Left ventricle myocardium inferior (tissue), 1 donor: Measurements from ENCODE around the gene USH1C. TPM values are rescaled to one million over a fixed set of nuclear protein-coding genes. Genes with fewer than 3 reads are reported as not detected.

Experiments used
- DNase-seq: peaks from one replicate; pipeline ENCODE4 v3.0.0-alpha.2; 2020
- H3K27ac ChIP-seq: fragments of 200-600 bp; replicated peaks from 2 replicates; pipeline ENCODE4 v1.8.0; 2021
- H3K27me3 ChIP-seq: fragments of 200-600 bp; 2 replicates; pipeline ENCODE4 v1.8.0; 2021; ENCODE audit warnings: low read depth
- H3K36me3 ChIP-seq: fragments of 200-600 bp; 2 replicates; pipeline ENCODE4 v1.8.0; 2021
- H3K4me1 ChIP-seq: fragments of 200-600 bp; 2 replicates; pipeline ENCODE4 v1.8.0; 2021
- H3K4me3 ChIP-seq: fragments of 200-600 bp; 2 replicates; pipeline ENCODE4 v1.8.0; 2021; ENCODE audit warnings: mild to moderate bottlenecking, moderate library complexity
- H3K9me3 ChIP-seq: fragments of 200-600 bp; replicated peaks from 2 replicates; pipeline ENCODE4 v1.8.0; 2021
- intact Hi-C: fragments of 100-400 bp; cut with micrococcal nuclease; formaldehyde crosslinking; loops from one replicate; pipeline ENCODE4 v1.11.0; 2022
- total RNA-seq: library from RNA; stranded (reverse); fragmentation: NEBNext Ultra II Directional; extraction: Animal tissue kit (Norgen Biotek cat#: 25700); gene quantifications from one replicate; pipeline ENCODE4 v1.2.1, GENCODE V29; 2021
- TF ChIP-seq, protein P1 (sequence below): fragments of 200-600 bp; IDR thresholded peaks from 2 replicates; pipeline ENCODE4 v1.8.0; 2021; ENCODE audit warnings: antibody characterized with exemption, mild to moderate bottlenecking, borderline replicate concordance
- donor health status: DM: no; HTN: yes; CAD: no; lungs with severe emphysema.

The USH1C gene
- total RNA-seq, 1 donor from 2014 or later: not detected

DNA sequence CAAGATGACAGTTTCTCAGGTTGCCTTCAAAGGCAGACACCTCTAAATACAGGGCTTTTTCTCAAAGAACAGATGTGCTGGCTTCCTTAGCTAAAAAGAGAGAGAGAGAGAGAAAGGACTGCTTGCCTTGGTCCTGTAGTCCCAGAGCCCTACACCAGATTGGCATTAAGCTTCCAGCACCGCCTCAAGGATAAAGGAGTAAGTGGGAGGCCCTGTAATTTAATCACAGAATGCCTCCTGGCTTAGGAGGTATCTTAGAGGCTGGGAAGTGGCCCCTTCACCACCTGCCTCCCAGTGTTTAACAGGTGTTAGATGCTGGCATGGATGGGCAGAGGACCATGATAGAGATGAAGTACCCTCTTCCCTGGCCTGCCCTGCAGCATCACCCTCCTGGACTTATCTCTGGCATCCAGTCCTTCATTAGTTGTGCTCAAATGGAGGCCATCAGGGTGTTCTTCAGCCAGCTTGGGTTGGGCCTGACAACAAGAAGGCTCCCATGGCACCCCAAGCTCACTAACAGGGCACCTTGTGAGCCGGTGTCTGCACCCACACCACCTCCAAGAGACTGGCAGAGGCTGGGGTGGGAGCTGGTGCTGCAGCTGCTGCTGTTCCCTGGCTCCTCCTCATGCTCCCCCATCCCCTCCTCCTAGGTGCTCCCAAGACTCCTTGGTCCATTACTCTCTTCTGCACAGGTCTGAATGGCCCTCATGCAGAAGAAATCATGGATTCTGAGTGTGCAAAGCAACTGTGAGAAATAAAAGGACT is 100.1 kb downstream of the USH1C start:
- TF ChIP-seq, protein P1, sequence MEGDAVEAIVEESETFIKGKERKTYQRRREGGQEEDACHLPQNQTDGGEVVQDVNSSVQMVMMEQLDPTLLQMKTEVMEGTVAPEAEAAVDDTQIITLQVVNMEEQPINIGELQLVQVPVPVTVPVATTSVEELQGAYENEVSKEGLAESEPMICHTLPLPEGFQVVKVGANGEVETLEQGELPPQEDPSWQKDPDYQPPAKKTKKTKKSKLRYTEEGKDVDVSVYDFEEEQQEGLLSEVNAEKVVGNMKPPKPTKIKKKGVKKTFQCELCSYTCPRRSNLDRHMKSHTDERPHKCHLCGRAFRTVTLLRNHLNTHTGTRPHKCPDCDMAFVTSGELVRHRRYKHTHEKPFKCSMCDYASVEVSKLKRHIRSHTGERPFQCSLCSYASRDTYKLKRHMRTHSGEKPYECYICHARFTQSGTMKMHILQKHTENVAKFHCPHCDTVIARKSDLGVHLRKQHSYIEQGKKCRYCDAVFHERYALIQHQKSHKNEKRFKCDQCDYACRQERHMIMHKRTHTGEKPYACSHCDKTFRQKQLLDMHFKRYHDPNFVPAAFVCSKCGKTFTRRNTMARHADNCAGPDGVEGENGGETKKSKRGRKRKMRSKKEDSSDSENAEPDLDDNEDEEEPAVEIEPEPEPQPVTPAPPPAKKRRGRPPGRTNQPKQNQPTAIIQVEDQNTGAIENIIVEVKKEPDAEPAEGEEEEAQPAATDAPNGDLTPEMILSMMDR: no peak
- Histone ChIP-seq H3K27ac (no peak overlapping the region), H3K4me3 (no peak overlapping the region), H3K36me3 (no peaks in the 10 kb centered on the region), H3K4me1 (no peaks in the 10 kb centered on the region), H3K27me3 (peaks cover 23% of the 10 kb centered on the region), H3K9me3 (no peaks in the 10 kb centered on the region)
- intact Hi-C loops: no loop called here
- DNase-seq: no peak

Other genes starting within 250 kb of the USH1C start
- gene NCR3LG1, start 192.6 kb downstream of the USH1C start, total RNA-seq: 0.80 TPM
- 17.5 TPM for gene KCNJ11, start 155.8 kb downstream of the USH1C start, total RNA-seq
- gene ABCC8, start 67.6 kb downstream of the USH1C start, total RNA-seq: 1.1 TPM
- gene OTOG, start 2.8 kb upstream of the USH1C start, total RNA-seq: not detected
- not detected for gene MYOD1, start 175.2 kb upstream of the USH1C start, total RNA-seq
- not detected for gene KCNC1, start 190.4 kb upstream of the USH1C start, total RNA-seq